Smooth muscle cell of trachea (primary cell): ENCODE results near the gene ATP10A. TPM values are rescaled to one million over a fixed set of nuclear protein-coding genes. Genes with fewer than 3 reads are reported as not detected.

Source experiments
- total RNA-seq: library from RNA; depleted of rRNA; stranded (reverse); fragments of >200 nt; gene quantifications from 2 replicates; pipeline ENCODE4 v1.2.1, GENCODE V29; 2014

Gene ATP10A
- 3.5 and 5.8 TPM in 2 replicates for total RNA-seq

GRCh38 chr15:25863111-25863967 lies at the start of gene ATP10A:
ATP10A (minus strand) TSS chr15:25863327; CDS start chr15:25863096, 231 bp downstream.

